Measurements from ENCODE around the gene RCOR2. TPM values are rescaled to one million over a fixed set of nuclear protein-coding genes. Genes with fewer than 3 reads are reported as not detected.

RCOR2 gene
- total and polyA plus RNA-seq, 2 donors (not counting 1 experiment from before 2014, with no cell fraction given): 1.8 to 5.6 TPM

GRCh38 chr11:63942803-63943202 lies 25.8 kb upstream of the RCOR2 start:
- Histone ChIP-seq H3K27me3 (ENCODE audit: control insufficient read depth, insufficient read depth, low read length) (no peaks in the 10 kb centered on the region), H3K27ac (ENCODE audit: insufficient read depth, low read length) (no peak overlapping the region), H3K4me3 (replicated peaks in 1 of 4; ENCODE audit: control extremely low read depth in 1 of 4, insufficient read depth in 1 of 4, low read depth in 3 of 4, low read length in 4 of 4) (no peak overlapping the region), H4K20me1 (ENCODE audit: control insufficient read depth, extremely low read depth, insufficient read depth, low read length) (no peaks in the 10 kb centered on the region), H2AFZ (ENCODE audit: low read length) (no peak overlapping the region), H3K9me3 (ENCODE audit: control insufficient read depth, insufficient read depth, low read depth, low read length) (no peaks in the 10 kb centered on the region), H3K79me2 (ENCODE audit: control insufficient read depth, insufficient read depth, low read length) (peaks cover 16% of the 10 kb centered on the region), H3K36me3 (ENCODE audit: control insufficient read depth, insufficient read depth, low read length) (no peaks in the 10 kb centered on the region), H3K4me1 (ENCODE audit: control insufficient read depth, extremely low read depth, insufficient read depth, low read length) (peaks cover 12% of the 10 kb centered on the region), H3K4me2 (ENCODE audit: extremely low read depth, insufficient read depth, low read length) (no peak overlapping the region), H3K9ac (ENCODE audit: insufficient read depth, low read length) (no peak overlapping the region)
- TF ChIP-seq CTCF (conservative IDR thresholded peaks at IDR 0.05 in 1 of 2, IDR thresholded peaks at IDR 0.05 in 1 of 2; ENCODE audit: low read depth in 1 of 2, low read length in 2 of 2) (no peak), EZH2 (IDR thresholded peaks at IDR 0.05; ENCODE audit: low read length, missing control alignments) (no peak)
- DNase-seq (ENCODE audit: low read depth in 2 of 2): no peak

DNA sequence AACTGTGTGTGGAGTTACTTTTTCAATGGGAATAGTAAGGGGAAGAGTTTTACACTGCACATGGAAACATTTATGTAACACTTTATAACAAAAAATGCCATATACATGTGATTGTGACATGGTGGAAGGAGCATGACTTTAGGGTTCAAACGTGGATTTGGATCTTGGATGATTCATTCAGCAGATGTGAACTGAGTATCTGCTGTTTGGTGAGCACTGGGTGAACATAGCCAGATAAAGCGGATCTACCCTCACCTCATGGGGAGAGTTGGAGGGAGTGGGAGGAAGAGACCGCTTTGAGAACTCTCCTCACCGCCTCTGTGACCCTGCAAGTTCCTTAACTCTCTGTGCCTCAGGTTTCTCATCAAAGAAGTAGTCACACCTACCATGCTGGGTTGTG lies 24.9 kb upstream of the RCOR2 start:
- H3K36me3 ChIP-seq (ENCODE audit: control insufficient read depth, insufficient read depth, low read length): no peaks in the 10 kb centered on the region
- no peak overlapping the region for H3K4me2 ChIP-seq (ENCODE audit: extremely low read depth, insufficient read depth, low read length)
- H2AFZ ChIP-seq (ENCODE audit: low read length): no peak overlapping the region
- no peak for DNase-seq (ENCODE audit: low read depth in 2 of 2)
- H3K9ac ChIP-seq (ENCODE audit: insufficient read depth, low read length): no peak overlapping the region
- no peak overlapping the region for H3K4me3 ChIP-seq (replicated peaks in 1 of 4; ENCODE audit: control extremely low read depth in 1 of 4, insufficient read depth in 1 of 4, low read depth in 3 of 4, low read length in 4 of 4)
- H4K20me1 ChIP-seq (ENCODE audit: control insufficient read depth, extremely low read depth, insufficient read depth, low read length): no peaks in the 10 kb centered on the region
- no peak overlapping the region for H3K27ac ChIP-seq (ENCODE audit: insufficient read depth, low read length)
- H3K4me1 ChIP-seq (ENCODE audit: control insufficient read depth, extremely low read depth, insufficient read depth, low read length): peaks cover 12% of the 10 kb centered on the region
- H3K79me2 ChIP-seq (ENCODE audit: control insufficient read depth, insufficient read depth, low read length): peaks cover 16% of the 10 kb centered on the region
- H3K27me3 ChIP-seq (ENCODE audit: control insufficient read depth, insufficient read depth, low read length): no peaks in the 10 kb centered on the region
- TF ChIP-seq EZH2 (IDR thresholded peaks at IDR 0.05; ENCODE audit: low read length, missing control alignments) (no peak), CTCF (conservative IDR thresholded peaks at IDR 0.05 in 1 of 2, IDR thresholded peaks at IDR 0.05 in 1 of 2; ENCODE audit: low read depth in 1 of 2, low read length in 2 of 2) (no peak)
- no peaks in the 10 kb centered on the region for H3K9me3 ChIP-seq (ENCODE audit: control insufficient read depth, insufficient read depth, low read depth, low read length)

- Histone ChIP-seq H3K27ac (ENCODE audit: insufficient read depth, low read length) (no peak overlapping the region), H3K79me2 (ENCODE audit: control insufficient read depth, insufficient read depth, low read length) (peaks cover 16% of the 10 kb centered on the region), H3K27me3 (ENCODE audit: control insufficient read depth, insufficient read depth, low read length) (no peaks in the 10 kb centered on the region), H3K36me3 (ENCODE audit: control insufficient read depth, insufficient read depth, low read length) (no peaks in the 10 kb centered on the region), H3K4me2 (ENCODE audit: extremely low read depth, insufficient read depth, low read length) (no peak overlapping the region), H3K9ac (ENCODE audit: insufficient read depth, low read length) (no peak overlapping the region), H2AFZ (ENCODE audit: low read length) (no peak overlapping the region), H3K4me1 (ENCODE audit: control insufficient read depth, extremely low read depth, insufficient read depth, low read length) (peaks cover 12% of the 10 kb centered on the region), H4K20me1 (ENCODE audit: control insufficient read depth, extremely low read depth, insufficient read depth, low read length) (no peaks in the 10 kb centered on the region), H3K4me3 (replicated peaks in 1 of 4; ENCODE audit: control extremely low read depth in 1 of 4, insufficient read depth in 1 of 4, low read depth in 3 of 4, low read length in 4 of 4) (no peak overlapping the region), H3K9me3 (ENCODE audit: control insufficient read depth, insufficient read depth, low read depth, low read length) (no peaks in the 10 kb centered on the region)
- DNase-seq (ENCODE audit: low read depth in 2 of 2): no peak
- TF ChIP-seq EZH2 (IDR thresholded peaks at IDR 0.05; ENCODE audit: low read length, missing control alignments): no peak
These were observed 23.8 kb upstream of the RCOR2 start for GRCh38 chr11:63940786-63941185.
